Left hindlimb (tissue), 1 donor: ENCODE data around the gene CAGE1.
"Not testable (repeated sequence)": the region's sequence is repeated elsewhere in the genome, so short reads cannot be mapped to it uniquely, and the experiment has no call there.

Source experiments
- DNase-seq: peaks from one replicate; pipeline ENCODE4 v3.0.0-alpha.2; 2018

The CAGE1 gene

DNA sequence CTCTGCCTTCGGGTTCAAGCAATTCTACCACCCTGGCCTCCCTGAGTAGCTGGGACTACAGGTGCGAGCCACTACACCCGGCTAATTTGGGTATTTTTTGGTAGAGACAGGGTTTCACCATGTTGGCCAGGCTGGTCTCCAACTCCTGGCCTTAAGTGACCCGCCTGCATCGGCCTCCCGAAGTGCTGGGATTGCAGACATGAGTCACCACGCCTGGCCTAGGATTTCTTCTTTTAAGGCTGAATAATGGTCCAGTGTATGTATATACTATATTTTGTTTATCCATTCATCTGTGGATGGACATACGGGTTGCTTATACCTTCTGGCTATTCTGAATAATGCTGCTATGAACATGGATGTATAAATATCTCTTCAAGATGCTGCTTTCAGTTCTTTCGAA lies 17.2 kb upstream of the CAGE1 start:
- no peak for DNase-seq

DNA sequence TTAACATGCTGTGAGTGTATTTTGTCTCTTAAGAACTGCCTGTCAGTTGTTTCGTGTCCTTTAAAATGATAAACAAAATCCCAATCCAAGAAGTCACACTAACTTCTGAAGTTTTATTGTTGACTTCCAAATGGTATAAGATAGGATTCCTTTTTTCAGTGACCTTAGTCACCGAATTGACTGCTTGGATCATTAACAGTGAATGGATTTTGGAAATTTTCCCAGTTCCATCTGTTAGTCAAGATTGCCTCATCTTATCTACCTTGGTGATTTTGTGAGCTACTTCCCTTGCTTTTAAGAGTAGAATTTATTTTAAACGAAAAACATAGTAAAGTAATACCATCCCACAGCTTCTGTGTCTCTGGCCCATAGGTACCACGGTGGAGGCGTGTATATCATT lies 15.0 kb upstream of the CAGE1 start:
- no peak for DNase-seq

DNA sequence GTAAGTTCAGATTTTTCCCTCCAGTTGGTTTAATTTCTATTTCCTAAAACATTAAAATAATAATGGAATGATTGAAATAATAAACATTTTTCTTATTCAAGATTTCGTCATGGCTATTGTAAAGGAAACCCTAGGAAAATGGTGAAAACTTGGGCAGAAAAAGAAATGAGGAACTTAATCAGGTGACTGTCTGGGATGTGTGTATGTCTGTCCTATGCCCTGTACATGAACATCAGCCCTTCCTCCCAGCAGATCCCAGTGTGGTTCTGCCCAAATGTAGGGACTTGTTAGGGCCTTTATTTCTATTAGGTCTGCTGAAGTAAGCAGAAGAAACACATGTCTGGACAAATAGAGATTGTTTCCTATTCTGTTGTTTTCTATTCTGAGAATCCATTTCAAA lies 13.2 kb upstream of the CAGE1 start:
- DNase-seq: no peak

DNA sequence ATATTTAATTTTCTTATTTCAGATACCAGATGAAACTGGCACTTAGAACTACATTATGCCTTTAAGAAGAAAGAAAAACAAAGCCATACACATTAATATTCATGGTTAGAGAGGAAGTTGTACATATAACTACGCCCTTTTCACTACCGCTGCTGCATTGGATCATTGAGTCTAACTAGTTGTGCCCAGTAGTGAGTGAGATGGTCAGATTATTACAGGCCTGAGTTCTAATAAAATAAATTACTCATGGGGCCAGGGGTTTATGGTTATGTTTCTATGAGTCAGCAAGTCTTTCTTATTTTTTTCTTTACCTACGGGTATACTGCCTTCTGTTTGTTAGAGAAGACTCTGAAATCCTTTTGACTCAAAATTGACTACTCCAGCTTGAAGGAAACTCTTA lies 11.5 kb upstream of the CAGE1 start:
- DNase-seq: no peak

DNA sequence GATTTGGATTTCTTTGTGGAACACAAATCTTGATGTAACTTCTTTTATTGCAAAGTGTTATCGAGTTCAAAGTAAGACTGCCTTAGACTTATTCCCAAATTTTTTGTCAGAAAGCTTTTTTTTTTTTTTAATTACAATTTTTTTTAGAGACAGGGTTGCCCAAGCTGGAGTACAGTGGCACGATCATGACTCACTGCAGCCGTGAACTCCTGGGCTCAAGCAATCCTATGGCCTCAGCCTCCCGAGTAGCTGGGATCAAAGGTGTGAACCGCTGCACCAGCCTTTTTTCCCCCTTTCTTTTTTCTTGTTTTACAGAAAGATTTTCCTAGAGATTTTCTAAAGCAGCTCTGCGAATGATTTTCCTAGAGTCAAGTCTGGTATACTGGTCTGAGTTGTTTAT lies 2.9 kb upstream of the CAGE1 start:
- no peak for DNase-seq

DNA sequence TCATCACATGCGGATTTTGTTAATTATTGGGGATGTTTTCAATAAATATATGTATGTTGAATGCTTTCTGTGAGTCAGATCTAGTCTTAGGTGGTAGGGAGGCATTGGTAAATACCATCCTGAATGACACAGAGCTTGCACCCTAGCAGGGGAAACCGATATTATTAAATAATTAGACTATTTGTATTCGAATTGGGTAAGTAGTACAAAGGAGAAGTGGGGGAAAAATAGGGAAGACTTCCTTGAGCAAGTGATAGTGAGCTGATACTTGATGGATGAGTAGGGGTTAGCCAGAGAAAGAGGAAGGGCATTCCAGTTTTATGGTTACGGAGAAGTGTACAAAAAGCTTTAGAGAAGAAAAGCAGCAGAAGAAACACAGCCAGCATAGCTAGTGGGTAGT lies 1.6 kb upstream of the CAGE1 start:
- DNase-seq: no peak

DNA sequence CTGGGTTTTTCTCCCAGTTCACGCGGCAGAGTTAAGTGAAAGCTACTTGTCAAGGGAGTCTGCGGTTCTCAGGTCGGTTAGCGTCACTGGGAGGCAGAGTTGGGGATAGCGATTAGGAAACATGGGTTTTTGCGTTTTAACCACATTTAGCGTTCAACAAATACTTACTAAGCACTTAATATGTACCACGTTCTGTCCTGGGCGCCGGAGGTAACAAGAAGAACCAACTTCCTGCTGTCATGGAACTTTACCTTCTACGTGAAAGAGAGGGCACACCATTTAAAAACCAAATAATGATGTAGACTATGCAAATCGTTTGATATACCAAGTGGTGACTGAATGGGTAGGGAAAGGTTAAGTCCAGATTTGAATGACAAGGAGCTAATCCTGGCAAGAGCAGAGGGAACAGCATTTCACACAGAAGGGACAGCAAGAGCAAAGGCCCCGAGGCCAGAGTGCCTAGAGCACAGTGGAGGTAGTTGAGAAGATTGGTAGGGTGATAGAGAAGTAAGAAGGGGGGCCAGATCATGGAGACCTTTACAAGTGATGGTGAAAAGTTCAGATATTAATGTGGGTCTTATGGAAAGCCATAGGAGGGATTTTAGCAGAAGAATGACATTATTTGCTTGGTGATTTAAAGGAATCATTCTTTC lies 810 bp upstream of the CAGE1 start:
- DNase-seq: no peak

DNA sequence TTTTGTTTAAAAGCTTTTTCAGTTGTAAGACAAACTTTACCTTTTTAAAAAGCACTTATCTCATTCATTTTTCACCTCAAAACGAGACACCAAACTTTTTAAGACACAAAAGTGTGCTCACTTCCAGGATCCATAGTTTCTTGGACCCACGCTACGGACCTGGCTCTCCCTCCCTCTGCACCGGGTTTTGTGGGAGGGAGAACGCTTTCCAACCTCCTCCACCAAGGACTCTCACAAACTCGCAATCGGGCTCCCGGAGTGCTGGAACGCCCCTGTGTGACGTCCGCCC lies 436 bp downstream of the CAGE1 start:
- no peak for DNase-seq

DNA sequence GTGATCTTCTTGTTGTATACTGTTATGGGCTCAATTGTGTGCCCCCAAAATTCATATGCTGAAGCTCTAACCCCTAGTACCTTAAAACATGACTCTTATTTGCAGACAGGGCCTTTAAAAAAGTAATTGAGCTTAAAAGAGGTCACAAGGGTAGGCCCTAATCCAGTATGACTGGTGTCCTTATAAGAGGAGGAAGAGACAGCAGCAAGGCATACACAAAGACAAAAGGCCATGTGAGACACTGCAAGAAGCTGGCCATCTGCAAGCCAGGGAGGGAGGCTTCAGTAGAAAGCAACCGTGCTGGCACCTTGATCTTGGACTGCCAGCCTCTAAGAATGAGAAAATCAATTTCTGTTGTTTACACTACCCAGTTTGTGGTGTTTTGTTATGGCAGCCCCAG lies 8.4 kb downstream of the CAGE1 start:
- DNase-seq: no peak

DNA sequence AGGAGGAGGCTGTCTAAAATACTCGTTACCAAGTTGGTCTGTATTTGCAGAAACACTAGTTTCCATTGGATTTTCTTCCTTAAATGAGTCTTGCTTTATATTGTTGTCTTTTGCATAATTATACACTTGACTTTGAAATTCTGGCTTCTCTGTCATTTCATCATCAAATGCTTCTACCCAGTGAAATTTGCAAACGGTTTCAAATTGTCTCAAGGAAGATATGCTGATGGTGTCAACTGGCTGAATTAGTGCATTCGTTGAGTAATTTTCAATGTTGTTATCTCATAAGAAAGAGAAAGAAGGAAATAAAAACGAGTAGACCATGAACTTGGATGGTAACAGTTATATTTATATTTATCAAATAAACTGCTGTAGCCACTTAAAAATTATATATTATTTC lies 10.8 kb downstream of the CAGE1 start:
- DNase-seq: no peak

DNA sequence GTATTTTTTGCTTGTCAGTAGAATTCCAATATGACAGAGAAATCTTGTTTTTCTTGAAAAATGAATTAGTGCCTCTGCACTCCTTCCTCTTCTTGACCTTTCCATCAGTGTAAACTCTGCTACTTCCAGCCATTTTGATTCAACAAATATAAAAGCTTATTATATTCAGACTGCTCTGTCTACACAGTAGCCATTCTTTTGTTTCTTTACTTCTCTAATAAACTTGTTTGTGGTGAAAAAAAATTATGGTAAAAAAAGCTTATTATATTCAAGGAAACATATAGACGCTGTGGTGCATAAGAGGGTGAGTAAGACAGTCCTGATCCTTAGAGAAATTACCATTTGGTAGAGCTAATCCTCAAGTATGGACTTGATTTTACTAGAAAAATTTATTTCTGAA lies 11.6 kb downstream of the CAGE1 start:
- DNase-seq: no peak

DNA sequence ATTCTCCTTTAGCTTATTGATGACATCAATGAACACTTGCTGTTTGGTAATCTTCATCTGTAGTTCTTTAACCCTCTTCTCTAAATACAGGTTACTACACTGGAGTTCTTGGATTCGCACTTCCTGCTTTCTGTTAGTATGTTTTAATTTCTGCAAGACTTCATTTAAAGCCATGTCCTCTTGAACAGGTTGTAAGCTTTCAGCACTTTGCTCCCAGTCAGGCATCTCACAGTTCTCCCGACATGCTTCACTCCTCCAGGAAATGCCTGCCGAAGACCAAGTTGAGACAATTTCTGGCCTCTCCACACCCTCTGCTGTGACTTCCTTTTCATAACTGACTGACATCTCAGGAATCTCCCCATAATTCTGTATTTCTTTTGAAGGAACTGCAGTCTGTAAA lies 15.8 kb downstream of the CAGE1 start:
- DNase-seq: no peak

DNA sequence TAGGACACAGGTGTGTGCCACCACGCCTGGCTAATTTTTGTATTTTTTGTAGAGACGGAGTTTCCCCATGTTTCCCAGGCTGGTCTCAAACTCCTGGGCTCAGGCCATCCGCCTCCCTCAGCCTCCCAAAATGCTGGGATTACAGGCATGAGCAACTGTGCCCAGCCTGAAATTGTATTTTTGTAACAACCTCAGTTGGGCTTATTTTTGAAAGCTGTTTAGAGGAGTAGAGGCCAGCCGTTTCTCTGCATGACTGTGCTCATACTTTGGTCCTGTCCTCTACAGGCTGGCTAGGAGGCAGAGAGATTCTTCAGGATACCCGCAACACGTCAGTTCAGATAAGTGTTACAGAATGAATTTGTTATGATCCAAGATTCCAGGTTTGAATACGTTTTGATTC lies 22.1 kb downstream of the CAGE1 start:
- no peak for DNase-seq

DNA sequence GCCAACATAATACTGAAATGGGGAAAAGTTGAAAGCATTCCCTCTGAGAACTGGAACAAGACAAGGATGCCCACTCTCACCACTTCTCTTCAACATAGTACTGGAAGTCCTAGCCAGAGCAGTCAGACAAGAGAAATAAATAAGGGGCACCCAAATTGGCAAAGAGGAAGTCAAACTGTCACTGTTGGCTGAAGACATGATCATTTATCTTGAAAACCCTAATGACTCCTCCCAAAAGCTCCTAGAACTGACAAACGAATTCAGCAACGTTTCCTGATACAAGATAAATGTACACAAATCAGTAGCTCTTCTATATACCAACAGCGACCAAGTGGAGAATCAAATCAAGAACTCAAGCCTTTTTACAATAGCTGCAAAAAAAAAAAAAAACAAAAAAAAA lies 37.6 kb downstream of the CAGE1 start:
- DNase-seq: not testable (repeated sequence)

DNA sequence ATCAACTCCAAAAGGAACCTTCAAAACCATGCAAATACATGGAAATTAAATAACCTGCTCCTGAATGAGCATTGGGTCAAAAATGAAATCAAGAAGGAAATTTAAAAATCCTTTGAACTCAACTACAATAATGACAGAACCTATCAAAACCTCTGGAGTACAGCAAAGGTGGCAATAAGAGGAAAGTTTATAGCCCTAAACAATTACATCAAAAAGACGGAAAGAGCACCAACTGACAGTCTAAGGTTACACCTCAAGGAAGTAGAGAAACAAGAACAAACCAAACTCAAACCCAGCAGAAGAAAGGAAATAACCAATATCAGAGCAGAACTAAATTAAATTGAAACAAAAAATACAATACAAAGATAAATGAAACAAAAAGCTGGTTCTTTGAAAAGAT lies 39.0 kb downstream of the CAGE1 start:
- DNase-seq: not testable (repeated sequence)

DNA sequence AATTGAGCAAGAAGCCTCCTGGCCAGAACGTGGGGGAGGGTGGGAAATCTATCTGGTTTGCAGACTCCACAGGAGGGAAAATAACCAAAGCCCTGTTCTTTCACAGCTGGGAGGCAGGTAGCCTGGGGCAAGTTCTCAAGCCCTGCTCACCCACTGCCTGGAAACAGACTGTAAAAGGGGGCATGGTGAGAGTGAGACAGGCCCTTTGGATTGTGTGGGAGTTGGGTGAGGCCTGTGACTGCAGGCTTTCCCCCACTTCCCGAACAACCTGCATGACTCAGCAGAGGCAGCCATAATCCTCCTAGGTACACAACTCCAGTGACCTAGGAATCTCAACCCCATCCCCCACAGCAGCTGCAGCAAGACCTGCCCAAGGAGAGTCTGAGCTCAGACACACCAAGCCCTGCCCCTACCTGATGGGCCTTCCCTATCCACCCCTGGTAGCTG lies 42.0 kb downstream of the CAGE1 start:
- not testable (repeated sequence) for DNase-seq

DNA sequence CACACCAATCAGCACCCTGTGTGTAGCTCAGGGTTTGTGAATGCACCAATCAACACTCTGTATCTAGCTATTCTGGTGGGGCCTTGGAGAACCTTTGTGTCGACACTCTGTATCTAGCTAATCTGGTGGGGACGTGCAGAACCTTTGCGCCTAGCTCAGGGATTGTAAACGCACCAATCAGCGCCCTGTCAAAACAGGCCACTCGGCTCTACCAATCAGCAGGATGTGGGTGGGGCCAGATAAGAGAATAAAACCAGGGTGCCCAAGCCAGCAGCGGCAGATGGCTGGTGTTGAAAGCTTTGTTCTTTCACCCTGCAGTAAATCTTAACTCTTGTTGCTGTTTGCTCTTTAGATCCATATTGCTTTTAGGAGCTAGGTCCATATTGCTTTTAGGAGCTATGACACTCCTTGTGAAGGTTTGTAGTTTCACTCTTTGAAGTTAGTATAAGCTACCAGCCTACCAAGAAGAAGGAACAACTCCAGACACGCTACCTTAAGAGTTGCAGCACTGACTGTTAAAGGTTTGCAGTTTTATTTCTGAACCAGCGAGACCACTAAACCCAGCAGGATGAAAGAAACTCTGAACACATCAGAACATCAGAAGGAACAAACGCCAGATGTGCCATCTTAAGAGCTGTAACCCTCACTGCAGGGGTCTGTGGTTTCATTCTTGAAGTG lies 44.6 kb downstream of the CAGE1 start:
- DNase-seq: not testable (repeated sequence)

DNA sequence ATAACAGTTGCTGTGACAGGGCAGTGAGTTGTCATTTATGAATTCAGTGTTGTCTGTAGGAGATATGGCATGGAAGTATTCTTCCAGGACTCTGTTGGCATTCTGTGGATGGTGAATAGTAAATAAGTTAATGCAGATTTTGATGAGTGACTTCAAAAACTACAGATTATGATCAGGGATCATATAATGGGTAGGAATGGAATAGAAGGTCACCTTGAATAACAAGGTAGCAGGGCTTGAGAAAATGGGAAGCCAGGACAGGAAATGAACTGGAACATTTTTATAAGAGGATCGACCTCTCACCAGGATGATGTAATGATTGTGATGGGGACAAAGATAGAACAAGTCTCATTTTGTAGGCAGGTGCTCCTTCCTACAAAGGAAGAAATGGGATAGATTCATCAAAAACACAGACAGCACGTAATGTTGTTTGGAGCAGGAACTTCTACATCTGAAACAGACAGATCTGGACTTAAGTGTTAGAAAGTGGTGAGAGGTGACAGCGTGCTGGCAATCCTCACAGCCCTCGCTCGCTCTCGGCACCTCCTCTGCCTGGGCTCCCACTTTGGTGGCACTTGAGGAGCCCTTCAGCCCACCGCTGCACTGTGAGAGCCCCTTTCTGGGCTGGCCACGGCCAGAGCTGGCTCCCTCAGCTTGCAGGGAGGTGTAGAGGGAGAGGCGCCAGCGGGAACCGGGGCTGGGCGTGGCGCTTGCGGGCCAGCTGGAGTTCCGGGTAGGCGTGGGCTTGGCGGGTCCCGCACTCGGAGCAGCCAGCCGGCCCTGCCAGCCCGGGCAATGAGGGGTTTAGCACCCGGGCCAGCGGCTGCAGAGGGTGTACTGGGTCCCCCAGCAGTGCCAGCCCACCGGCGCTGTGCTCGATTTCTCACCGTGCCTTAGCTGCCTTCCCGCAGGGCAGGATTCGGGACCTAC lies 45.7 kb downstream of the CAGE1 start:
- no peak for DNase-seq

DNA sequence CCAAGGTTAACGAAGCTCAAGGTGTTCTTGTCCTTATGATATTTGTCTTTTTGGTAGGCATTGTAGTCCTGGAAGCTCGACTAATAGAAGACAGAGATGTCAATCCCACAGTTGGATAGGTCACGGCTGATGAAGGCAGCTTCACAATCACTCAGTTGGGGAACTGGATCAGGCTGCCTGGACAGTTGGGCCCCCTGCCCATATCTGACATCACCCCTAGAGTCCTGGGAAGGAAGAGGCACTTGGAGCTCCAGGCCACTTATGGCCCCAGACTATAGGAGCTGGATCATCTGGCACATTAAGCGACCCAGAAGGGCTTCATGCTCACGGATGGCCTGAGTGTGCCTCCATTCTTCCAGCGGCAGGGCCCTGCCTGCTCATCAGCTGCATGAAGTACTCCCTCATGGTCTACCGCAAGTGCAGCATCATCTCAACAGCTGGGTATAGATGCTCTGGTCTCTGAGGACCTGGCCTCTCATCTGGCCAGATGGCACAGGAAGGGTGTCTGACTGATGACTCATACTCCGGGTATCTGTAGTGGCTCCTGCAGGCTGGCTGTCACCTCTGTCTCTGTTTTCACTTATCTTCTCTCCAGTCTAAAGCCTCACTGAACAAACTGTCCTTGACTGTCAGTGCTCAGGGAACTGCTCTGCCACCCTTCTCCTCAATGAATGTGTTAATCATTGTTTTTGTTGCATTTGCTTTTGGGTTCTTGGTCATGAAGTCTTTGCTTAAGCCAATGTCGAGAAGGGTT lies 47.4 kb downstream of the CAGE1 start:
- no peak for DNase-seq

DNA sequence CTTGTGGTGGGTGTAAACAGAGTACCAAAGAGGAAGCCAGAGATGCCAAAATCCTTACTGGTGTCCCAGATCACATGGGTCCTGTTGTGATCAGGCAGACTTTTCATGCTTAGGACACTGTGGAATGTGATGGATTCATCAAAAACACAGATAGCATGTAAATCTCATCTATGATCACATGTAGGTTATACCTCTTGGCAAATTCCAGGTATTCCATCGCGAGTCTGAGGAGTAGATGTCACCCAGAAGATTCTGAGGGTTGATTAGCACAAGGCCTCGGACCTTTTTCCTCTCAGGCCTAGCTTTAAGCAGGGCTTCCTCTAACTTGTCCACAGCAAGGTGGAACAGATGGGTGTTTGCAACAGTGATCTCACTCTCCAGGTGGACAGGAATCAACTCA lies 48.3 kb downstream of the CAGE1 start:
- no peak for DNase-seq

DNA sequence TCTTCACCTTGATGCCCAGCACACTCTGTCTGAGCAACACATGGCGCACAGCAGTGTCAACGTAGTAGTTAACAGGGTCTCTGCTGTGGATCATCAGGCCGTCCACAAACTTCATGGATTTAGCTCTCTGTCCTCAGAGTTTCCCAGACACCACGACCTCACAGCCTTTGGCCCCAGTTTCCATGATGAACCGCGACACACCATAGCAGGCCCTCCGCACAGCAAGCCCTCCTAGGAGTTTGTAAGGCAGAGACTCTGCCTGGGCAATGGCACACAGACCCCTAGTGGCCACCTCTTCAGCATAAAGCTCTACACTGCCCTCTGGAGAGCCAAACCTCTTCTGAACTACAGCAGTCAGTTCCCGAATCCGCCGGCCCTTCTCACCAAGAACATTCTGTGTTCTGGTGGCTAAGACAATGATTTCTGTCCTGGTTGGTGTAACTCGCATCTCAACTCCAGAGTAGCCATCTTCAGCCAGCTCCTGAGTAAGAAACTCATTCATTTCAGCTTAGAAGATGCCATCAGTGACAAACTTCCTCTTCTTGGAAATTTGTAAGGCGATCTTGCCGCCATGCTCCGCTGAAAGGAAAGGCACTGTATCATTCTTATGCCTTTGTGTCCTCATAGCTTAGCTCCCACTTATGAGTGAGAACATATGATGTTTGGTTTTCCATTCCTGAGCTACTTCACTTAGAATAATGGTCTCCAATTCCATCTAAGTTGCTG lies 50.4 kb downstream of the CAGE1 start:
- DNase-seq: not testable (repeated sequence)

DNA sequence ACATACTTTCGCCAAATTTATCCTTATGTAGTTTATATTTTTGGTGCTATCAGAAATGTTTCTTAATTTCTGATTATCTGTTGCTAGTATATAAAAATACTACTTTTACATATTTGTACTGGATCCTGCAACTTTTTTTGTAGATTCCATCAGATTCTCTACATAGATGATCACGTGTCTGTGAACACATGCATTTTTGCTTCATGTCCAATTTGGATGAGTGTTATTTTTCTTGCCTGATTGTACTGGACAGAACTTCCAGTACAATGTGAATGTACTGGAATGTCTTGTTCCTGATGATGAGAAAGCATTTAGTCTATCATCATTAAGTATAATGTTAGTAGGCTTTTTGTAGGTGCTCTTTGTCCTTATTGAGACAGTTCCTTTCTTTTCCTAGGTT lies 51.5 kb downstream of the CAGE1 start:
- no peak for DNase-seq

DNA sequence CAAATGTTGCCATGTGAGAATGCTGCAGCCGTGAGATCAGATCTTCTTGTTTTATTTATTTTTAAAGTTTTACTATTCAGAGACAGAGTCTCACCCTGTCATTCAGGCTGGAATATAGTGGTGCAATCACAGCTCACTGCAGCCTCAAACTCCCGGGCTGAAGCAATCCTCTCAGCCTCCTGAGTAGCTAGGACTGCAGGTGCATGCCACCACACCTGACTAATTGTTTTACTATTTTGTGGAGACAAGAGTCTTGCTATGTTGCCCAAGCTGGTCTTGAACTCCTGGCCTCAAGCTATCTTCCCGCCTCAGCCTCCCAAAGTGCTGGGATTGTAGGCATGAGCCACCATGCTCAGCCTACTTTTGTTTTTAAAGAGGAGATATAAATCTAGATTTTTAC lies 54.0 kb downstream of the CAGE1 start:
- no peak for DNase-seq
